Raji (cell line): Measurements from ENCODE around the gene CYP26B1.

ENCODE experiments used
- POLR2A ChIP-seq: IDR thresholded peaks from 2 replicates; pipeline ENCODE4 v1.6.1; 2011; ENCODE audit warnings: low read depth, low read length, control low read depth; ENCODE audit not compliant: insufficient read depth

The CYP26B1 gene

DNA sequence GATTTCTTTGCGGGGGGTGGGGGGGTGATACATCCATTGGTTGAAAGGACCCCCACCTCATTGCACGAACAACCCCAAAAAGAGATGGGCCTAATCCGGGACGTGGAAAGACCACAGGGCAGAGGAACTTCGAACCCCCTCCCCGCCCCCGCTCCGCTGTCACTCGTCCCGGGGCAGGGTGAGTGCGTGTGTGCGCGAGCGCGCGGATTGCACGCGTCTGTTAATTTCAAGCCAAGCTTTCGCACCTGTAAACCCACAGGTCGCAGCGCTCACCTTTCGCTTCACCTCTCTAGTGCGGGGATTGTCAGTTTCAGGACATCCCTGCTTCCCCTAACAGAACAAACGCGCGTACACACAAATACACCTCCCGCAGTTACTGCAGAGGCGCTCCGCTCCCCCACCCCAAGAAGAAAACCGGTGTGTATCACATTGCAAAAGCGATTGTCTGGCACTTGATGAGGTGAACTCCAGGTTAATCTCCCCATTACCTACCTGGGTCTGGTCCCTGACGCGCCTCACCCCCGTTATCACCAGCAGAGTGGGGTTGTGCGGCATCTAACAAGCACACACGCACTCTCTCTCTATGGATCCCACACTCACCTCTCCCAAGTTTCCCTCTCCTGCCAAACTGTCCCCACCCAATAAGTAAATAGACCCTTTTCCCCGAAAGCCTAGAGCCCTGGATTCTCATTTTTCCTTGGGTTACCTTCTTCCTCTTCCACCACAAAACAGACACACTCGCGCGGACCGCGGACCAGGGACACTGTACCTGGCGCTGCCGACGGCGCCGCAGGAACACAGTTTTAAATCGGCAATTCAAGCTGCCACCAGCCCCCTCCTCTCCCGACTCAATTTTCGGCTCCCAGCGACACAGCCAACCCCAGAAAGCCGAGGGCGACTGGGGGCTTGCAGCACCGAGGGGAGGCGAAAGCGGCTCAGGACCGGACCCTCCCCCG, 1.0 kb downstream of the CYP26B1 start:
- no peak for TF ChIP-seq POLR2A

DNA sequence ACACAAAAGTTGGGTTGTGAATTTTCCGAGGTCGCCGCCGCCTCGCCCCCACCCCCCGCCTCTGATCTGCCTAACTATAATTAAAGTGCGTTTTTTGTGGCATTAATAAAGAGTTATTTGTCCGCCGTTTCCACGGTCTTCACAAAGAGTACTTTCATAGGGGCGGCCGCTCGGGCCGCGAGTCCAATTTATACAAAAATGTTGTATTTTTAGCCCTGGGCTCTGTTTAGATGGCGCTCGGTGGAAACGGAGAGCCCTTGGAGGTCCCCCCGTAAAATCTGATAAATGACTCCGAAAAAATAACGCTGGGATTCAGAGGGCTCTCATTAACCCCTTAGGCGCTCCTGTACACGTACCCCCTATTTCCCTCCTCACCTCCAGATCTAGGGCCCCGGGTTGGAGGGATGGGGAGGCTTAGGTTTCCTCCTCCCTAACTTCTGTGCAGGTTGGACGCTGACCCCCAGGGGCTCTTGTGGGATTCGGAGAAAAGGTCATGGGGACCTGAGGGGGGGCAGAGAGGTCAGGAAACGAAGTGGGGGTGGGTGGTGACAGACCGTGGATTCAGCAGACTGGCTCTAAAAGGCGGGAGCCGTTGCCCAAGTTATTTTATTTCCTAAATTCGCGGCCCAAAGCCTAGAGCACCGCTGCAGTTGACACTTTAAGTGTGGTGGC, 1.9 kb downstream of the CYP26B1 start:
- no peak for TF ChIP-seq POLR2A

DNA sequence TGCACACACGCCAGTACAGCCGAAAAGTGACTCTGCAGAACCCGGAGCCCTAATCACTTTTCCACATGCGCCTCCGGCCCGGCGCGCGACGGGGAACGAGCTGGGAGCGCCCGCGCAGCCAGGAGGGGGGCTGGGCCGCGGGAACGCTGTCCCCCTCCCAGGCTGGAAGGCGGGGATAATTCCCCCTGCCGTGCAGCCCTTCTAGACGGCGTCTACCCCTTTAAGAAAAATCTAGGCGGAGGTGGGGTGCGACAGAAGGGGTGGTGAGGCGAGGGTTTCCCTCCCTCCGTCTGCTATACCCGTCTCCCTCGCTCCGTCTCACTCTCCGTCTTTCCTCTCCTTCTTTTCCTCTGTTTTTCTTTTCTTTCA, 2.4 kb downstream of the CYP26B1 start:
- no peak for TF ChIP-seq POLR2A

DNA sequence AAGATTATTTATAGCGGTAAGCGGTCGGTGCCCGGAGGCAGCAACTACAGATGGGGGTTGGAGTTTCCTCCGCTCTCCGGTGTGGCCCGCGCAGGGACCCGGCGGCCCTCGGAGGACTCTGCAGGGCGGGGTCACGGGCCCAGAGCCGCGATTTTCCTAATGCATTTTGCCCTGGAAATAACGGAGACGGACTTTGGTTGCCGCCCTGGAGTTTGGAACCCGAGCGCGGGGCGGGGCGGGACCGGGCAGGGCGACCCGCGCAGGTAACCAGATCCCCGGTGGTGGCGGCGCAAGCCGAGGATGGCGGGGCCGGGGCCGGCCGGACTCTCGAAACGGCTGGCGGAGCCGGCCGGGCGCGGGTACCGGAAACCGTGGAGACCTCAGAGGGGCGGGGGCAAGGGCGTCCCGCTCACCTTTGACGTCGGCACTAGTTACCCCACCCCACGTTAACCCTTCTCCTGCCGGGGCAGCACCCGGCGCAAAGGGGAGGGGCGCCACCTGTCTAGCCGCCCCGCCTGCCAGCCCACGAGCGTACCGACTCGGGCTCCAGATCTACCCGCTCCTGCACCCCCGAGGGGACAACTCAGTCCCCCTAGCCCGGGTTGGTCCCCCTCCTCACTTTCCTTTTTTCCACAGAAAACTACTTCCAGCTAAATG, 2.9 kb downstream of the CYP26B1 start:
- TF ChIP-seq POLR2A, result no peak

DNA sequence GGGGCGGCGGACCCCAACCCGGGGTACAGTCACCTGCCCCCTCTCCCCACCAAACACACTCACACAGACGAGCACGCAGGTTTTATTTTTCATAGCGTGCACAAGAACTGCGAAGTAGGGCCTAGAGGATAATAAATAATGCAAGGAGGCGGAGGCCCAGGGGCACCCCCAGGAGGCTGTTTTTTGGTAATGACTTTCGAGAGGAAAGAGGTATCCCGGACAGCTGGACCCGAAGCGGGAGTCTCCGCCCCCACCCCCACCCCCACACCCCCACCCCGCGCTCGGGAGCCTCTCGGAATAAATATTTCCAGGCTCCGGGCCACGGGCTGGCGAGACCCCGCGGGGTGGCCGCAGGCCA, 3.4 kb downstream of the CYP26B1 start:
- TF ChIP-seq POLR2A, result no peak

DNA sequence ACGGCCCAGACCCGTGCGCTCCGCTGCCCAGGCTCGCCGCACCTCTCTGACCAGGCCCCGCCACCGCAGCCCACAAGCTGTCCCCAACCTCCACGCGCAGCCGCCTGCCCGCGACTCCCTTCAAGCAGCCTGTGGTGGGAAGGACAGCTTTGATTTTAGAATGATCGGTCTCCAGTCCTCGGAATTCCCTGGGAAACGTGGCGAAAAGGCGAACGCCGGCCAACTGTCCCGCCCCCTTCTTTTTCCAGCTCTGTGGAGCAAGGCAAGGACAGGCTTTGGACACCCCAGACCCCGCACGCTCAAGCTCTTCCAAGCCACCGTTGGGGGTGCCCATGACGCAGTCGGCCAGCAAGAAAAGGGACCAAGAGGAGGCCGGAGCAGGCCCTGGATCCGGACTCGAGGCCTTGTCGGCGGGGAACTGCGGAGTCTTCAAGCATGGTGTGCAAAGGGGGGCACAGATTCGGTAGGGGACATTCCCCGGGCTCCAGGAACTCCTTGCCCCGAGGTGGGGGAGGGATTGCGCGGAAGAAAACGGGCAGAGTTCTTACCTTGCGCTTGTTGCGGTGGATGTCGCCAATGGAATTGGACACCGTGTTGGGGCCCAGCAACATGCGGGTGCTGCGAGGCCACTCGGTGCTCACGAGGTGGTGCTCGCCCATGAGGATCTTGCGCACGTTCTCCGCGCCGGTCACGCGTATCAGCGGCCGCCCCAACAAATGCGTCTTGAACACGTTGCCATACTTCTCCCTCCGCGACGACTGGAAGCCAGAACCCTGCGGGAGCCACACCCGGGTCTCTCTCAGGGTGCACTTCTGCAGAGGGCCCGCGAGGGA, 4.0 kb downstream of the CYP26B1 start:
- no peak for TF ChIP-seq POLR2A

DNA sequence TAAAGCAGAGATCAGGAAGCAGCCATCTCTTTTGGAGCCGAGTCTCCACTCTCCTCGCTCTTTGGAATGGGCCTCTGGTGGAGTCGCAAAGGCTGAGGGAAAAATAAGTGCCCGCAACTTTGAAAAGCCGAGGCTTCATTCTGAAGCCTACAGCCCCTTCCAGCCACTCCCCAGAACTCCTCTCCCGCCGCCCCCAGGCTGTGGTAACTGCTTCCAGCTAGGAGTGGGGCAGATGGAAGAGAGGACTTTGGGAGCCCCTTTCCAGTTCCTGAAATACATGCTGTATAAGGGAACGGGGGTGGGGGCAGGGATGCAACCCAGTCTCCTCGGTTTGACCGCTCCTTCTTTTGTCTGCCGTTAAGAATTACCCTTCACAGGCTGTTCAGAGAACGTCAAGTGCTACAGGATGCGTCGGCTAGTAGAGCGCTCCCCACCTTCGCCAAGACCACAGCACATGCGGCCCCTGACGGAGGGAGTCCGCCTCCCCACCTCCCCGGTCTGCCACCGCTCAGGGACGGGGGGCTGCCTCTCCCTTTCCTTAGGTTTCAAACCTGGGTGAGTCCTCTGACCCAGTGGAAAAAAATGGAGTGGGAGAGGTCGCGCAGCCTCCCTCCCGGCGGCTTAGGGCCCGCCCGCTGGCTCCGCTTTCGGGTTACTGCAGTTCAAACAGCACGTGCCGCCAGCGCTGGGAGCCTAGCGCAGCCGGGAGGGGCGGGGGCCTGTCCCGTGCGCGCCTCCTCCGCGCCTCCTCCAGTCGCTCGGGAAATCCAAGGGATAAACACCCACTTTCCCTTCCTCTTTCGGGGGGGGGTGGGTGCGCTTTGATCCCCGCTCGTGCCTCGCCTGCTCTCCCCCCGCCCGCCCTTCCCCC, 4.9 kb downstream of the CYP26B1 start:
- no peak for TF ChIP-seq POLR2A

DNA sequence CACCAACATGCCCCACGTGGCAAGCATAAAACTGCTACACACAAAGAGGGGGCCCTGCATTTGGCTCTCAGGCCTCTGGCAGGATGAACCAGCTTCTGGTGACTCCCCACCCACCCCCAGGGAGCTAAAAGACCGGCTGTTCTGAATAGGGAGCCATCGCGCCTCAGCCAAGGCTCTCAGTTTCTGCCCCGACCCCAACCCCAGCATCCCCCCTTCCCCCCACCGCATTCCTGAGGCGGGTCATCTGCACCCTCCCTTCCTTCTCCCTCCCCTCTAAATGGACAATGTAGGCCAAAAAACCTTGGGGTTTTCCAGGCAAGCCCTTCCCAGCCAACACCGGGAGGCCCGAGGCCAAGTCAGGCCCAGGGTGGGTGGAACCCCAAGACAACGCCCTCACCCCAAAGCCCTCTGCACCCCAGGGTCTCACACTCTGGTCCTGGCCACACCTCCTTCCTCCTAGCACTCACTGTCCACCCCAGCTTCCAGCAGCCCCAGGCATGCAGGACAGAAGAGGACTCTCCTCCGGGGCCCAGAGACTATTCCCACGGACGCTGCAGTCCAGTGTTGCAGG, 5.7 kb downstream of the CYP26B1 start:
- no peak for TF ChIP-seq POLR2A

DNA sequence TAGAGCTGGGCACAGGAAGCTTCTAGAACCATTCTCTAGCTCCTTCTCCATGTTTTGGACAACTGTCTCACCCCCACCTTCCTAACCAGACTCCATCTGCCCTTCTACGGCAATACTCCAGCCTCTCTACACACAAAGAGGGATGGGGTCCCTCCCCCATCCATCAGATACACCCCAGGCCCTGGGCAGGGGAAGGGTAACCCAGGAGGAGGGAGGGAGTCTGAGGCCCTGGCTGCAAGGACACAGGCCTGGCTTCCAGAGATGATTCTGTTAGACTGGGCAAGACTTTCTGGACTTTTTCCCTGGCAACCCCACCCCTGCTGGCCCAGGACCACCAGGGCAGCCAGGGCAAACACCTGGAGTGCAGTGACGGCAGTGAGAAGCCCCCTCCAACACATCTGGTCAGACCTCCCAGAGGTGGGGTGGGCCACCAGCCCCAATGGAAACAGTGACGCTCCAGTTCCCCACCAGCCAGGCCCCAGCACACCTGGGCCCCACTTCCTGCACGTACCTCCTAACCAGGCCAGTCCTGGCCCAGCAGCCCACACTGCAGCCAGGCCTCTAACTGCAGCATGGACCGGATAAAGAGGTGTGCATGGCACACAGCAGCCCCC, 6.5 kb downstream of the CYP26B1 start:
- no peak for TF ChIP-seq POLR2A

DNA sequence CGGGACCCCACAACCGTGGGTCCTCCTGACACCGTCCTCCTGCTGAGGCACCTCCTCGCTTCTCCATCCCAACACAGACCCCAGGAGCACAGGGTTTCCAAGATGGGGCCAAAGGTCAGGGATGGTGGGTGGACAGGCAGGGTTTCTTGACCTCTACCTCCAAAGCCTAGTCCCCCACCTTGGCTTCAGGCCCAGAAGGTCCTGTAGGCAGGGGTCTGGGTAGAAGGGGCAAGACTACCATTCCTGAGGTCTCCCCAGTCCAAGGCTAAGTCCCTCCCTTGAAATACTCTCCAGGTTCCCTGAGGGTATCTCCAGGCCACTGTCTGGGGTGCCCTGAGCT, 7.1 kb downstream of the CYP26B1 start:
- TF ChIP-seq POLR2A, result no peak

DNA sequence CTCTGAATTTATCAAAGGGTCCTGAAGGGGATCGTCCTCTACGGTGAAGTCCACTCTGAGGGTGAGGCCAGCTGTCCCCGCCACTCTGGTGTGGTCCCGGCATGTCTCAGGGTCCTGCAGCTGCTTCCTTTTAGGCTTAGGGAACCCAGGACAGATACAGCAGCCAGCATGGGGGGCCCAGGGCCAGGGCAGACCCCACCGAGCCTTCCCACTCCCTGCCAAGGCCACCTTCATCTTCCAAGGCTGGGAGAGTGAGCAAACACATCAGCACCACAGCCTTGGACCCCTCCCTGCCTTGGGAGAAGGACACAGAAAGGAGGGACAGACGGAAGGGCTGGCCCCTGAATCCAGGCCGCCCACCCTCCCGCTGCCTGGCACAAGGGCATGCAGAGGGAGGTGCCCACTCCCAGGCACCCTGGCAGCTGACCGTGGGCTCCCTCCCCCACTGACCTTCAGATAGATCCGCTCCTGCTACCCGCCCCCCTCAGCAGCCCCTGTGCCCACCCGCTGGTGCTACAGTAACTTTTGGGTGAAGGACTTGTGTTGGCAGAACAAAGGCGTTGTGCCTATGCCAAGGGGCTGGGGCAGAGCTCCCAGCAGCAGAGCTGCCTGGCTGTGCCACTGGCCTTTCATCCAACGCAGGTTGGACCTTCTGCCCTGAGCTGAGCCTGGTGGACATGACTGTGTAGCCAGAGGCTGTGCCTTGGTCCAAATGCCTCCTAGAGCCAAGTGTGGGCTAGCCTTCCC, 7.6 kb downstream of the CYP26B1 start:
- no peak for TF ChIP-seq POLR2A

DNA sequence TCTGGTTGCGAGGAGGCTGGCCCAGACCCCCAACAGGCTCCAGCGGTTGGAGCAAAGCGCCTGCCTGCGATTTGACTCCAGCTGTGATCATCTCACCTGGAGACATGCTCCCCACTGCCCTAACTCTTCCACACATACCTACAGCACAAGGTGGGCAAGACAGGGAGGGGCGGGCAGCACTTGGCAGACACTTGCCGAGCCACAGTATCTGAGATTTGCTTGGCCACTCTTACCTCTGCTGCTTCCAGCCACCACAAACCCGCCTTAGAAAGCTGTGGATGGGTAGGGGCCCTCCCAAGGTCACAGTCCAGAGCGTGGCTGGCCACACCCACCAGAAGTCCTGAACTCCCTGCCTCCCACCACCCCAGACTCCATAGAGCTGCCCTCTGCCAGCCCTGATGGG, 8.2 kb downstream of the CYP26B1 start:
- no peak for TF ChIP-seq POLR2A

DNA sequence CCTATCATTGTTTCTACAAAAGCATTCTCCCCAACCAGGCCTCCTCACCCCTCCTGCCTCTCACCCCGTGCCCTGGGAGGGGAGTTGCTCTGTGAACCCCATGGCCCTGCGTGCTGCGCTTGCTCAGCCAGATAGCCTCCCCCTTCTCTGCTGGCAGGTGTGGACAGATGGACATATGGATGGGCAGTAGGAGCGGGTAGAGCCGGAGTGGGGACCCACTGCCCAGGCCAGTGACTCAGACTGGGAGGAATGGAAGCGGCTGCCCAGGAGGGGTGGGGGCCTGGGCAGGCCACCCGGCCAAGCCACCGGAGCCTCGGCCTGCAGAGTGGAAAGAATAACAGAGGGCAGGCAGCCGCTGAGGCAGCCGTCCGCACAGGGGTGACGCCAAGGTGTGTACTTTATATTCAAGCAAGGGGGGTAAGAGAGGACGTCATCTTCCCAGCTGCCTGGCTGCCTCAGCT, 8.7 kb downstream of the CYP26B1 start:
- TF ChIP-seq POLR2A, result no peak
